ENCODE results near the gene HNRNPK.

HNRNPK gene

DNA sequence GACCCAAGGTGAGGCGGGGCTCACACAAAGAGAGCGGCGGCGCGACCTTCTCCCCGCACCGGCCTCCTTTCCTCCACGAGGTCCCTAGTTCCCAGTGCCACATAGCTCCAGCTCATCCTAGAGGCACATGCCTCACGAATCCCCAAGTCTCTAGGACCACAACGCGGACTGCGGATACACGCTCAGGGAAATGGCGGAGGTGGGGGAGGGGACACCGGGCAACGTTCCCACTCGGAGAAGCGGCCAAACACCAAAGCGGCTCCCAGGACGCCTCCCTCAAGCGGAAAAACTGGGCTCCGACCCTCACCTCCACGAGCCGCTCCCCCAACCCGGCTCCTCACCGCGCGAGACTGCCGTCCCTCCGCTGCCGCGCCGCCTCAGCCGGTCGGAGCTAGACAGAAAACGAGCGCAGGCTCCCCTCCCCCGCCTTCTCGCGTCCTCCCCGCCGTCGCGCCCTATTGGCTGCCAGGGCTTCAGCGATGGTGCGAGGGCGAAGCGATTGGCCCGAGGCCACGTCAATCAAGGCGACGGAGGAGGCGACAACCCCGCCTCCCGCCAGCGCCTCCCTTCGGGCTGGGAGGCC is at the start of gene HNRNPK:
HNRNPK (minus strand) TSS at position 404 of the 583 bp plus-strand sequence. CDS start 1,963 bp downstream, outside the sequence.
- Mint-ChIP-seq H3K9me3 (no peaks in the 10 kb centered on the region), H3K36me3 (ENCODE audit: low read depth) (peaks cover 41% of the 10 kb centered on the region)

DNA sequence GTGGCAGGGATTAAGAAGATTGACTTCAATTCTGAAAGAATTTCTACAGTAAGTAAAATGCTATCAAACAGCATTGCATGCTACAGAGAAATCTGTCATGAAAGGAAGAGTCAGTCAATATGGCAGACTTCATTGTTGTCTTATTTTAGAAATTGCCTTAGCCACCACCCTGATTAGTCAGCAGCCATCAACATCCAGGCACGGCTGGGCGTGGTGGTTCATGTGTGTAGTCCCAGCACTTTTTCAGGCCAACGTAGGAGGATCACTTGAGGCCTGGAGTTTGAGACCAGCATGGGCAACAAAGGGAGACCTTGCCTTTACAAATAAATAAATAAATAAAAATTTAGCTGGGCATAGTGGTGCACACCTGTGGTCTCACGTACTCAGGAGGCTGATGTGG is 47.2 kb upstream of the HNRNPK start:
- TF ChIP-seq, protein P1, sequence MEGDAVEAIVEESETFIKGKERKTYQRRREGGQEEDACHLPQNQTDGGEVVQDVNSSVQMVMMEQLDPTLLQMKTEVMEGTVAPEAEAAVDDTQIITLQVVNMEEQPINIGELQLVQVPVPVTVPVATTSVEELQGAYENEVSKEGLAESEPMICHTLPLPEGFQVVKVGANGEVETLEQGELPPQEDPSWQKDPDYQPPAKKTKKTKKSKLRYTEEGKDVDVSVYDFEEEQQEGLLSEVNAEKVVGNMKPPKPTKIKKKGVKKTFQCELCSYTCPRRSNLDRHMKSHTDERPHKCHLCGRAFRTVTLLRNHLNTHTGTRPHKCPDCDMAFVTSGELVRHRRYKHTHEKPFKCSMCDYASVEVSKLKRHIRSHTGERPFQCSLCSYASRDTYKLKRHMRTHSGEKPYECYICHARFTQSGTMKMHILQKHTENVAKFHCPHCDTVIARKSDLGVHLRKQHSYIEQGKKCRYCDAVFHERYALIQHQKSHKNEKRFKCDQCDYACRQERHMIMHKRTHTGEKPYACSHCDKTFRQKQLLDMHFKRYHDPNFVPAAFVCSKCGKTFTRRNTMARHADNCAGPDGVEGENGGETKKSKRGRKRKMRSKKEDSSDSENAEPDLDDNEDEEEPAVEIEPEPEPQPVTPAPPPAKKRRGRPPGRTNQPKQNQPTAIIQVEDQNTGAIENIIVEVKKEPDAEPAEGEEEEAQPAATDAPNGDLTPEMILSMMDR (IDR thresholded peaks at IDR 0.05; ENCODE audit: unreplicated experiment in 3 of 3): no peak
- Mint-ChIP-seq H3K4me1 (no peaks in the 10 kb centered on the region), H3K27me3 (ENCODE audit: low read depth) (no peaks in the 10 kb centered on the region), H3K36me3 (ENCODE audit: low read depth) (no peaks in the 10 kb centered on the region), H3K27ac (no peak overlapping the region), H3K9me3 (peaks cover 6% of the 10 kb centered on the region), H3K4me3 (no peak overlapping the region)

More for the DNA sequence above, at the start of gene HNRNPK:
- Mint-ChIP-seq H3K4me1 (peaks cover 37% of the 10 kb centered on the region), H3K27me3 (ENCODE audit: low read depth) (no peaks in the 10 kb centered on the region), H3K4me3 (peak within 1 kb of the TSS; percentile 97 to 98 (median 97)), H3K27ac (peak within 1 kb of the TSS; percentile 100)
- TF ChIP-seq, protein P1 (IDR thresholded peaks at IDR 0.05; ENCODE audit: unreplicated experiment in 3 of 3): no peak

DNA sequence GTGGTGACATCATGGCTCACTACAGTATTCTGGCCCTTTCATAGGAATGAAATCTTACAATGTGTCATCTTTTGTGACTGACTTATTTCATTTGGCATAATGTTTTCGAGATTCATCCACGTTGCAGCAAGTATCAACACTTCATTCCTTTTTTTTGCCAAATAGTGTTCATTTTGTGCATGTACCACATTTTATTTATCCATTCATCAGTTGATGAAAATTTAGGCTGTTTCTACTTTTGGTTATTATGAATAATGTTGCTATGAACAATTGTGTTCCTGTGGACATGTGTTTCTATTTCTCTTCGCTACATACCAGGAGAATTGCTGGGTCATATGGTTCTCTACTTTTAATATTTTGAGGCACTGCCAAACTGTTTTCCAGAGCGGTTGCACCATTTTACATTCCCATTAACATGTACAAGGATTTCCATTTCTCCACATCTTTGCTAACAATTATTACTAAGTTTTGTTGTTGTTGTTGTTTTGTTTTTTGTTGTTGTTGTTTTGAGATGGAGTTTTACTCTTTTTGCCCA is 44.1 kb upstream of the HNRNPK start:
- Mint-ChIP-seq H3K27ac (no peak overlapping the region), H3K4me3 (no peak overlapping the region), H3K36me3 (ENCODE audit: low read depth) (no peaks in the 10 kb centered on the region), H3K9me3 (peaks cover 9% of the 10 kb centered on the region), H3K27me3 (ENCODE audit: low read depth) (no peaks in the 10 kb centered on the region), H3K4me1 (no peaks in the 10 kb centered on the region)
- TF ChIP-seq, protein P1 (IDR thresholded peaks at IDR 0.05; ENCODE audit: unreplicated experiment in 3 of 3): no peak

DNA sequence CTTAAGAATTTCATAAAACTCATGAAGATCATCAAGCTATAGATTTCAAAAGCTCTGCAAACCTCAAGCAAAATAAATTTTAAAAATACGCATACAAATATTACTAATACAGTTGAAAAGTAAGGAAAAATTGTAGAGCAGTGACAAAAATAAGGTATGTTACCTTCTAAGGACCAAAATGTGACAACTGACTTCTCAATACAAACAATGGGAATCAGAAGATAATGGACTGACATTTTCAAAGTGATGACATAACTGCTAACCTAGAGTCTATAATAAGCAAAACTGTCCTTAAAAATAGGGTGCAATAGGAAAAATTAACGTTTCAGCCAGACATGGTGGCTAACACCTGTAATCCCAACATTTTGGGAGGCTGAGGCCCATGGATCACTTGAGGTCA is 27.6 kb upstream of the HNRNPK start:
- Mint-ChIP-seq H3K27ac (no peak overlapping the region), H3K9me3 (peaks cover 6% of the 10 kb centered on the region), H3K36me3 (ENCODE audit: low read depth) (peaks cover 16% of the 10 kb centered on the region), H3K4me1 (no peaks in the 10 kb centered on the region), H3K27me3 (ENCODE audit: low read depth) (peaks cover 3% of the 10 kb centered on the region), H3K4me3 (no peak overlapping the region)
- TF ChIP-seq, protein P1 (IDR thresholded peaks at IDR 0.05; ENCODE audit: unreplicated experiment in 3 of 3): no peak

DNA sequence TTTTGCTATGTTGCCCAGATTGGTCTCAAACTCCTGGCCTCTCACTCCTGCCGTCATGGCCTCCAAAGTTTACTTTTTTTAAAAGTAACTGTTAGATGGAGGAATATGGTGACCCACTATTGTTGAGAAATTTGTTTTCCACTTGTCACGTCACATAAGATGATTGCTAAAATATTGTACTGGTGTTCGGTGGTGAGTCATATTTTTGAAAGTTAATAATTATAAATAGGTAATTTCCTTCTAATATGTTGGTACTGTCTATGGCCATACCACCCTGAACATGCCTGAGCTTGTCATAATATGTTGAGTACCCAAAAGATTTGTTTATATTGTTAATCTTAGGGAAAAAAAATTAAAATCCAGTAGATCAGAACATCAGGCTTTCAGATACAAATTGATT is 23.2 kb upstream of the HNRNPK start:
- peaks cover 3% of the 10 kb centered on the region for H3K27me3 Mint-ChIP-seq (ENCODE audit: low read depth)

More for the DNA sequence above, 23.2 kb upstream of the HNRNPK start:
- H3K36me3 Mint-ChIP-seq (ENCODE audit: low read depth): peaks cover 35% of the 10 kb centered on the region
- TF ChIP-seq, protein P1 (IDR thresholded peaks at IDR 0.05; ENCODE audit: unreplicated experiment in 3 of 3): no peak
- peaks cover 6% of the 10 kb centered on the region for H3K9me3 Mint-ChIP-seq
- H3K4me1 Mint-ChIP-seq: no peaks in the 10 kb centered on the region
- H3K27ac Mint-ChIP-seq: no peak overlapping the region
- no peak overlapping the region for H3K4me3 Mint-ChIP-seq
